ENCODE results near the gene CGN.

GRCh38 chr1:151472856-151473731 is 38.1 kb upstream of the CGN start:
- TF ChIP-seq POLR2A (IDR thresholded peaks at IDR 0.05), result no peak
- TF ChIP-seq, protein P1, sequence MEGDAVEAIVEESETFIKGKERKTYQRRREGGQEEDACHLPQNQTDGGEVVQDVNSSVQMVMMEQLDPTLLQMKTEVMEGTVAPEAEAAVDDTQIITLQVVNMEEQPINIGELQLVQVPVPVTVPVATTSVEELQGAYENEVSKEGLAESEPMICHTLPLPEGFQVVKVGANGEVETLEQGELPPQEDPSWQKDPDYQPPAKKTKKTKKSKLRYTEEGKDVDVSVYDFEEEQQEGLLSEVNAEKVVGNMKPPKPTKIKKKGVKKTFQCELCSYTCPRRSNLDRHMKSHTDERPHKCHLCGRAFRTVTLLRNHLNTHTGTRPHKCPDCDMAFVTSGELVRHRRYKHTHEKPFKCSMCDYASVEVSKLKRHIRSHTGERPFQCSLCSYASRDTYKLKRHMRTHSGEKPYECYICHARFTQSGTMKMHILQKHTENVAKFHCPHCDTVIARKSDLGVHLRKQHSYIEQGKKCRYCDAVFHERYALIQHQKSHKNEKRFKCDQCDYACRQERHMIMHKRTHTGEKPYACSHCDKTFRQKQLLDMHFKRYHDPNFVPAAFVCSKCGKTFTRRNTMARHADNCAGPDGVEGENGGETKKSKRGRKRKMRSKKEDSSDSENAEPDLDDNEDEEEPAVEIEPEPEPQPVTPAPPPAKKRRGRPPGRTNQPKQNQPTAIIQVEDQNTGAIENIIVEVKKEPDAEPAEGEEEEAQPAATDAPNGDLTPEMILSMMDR (IDR thresholded peaks at IDR 0.05), result no peak
